HEK293 (cell line): ENCODE measurements around the gene RPS25.
A peak's percentile ranks its signal among the peaks of the same experiment; 100 is the strongest.
"Not testable (repeated sequence)": the region's sequence is repeated elsewhere in the genome, so short reads cannot be mapped to it uniquely, and the experiment has no call there.

Experiments
- CTCF ChIA-PET: fragments of 350-600 bp; formaldehyde crosslinking; extraction: SDS; loops from one replicate; lab custom pipeline; 2021; ENCODE audit warnings: antibody characterized with exemption; lab: Yijun Ruan, JAX
- POLR2A ChIA-PET: fragments of 300-600 bp; formaldehyde crosslinking; extraction: SDS; loops from one replicate; lab custom pipeline; 2020; ENCODE audit warnings: antibody characterized with exemption, inconsistent platforms; lab: Yijun Ruan, JAX
- H3K27ac ChIP-seq: fragments of 200-500 bp; sonication (Bioruptor generic); 2 replicates; pipeline ENCODE4 v1.5.1; 2014; ENCODE audit warnings: low read depth, low read length, control low read depth, inconsistent platforms; ENCODE audit errors: extremely low read depth
- H3K36me3 ChIP-seq, 2 experiments: fragments of 200-500 bp in 1 of 2; sonication (Bioruptor generic) in 1 of 2; 1 replicate in 1 of 2; 2 replicates in 1 of 2; pipeline ENCODE4 v1.5.1; 2014 to 2017; ENCODE audit warnings: inconsistent platforms in 2 of 2, low read length in 2 of 2; ENCODE audit not compliant: control insufficient read depth in 2 of 2, insufficient read depth in 1 of 2
- H3K4me1 ChIP-seq: fragments of 200-500 bp; sonication (Bioruptor generic); 2 replicates; pipeline ENCODE4 v1.5.1; 2014; ENCODE audit warnings: mild to moderate bottlenecking, low read length, inconsistent platforms; ENCODE audit not compliant: control insufficient read depth, insufficient read depth
- H3K4me3 ChIP-seq: 2 replicates; pipeline ENCODE4 v1.5.1; 2011; ENCODE audit warnings: low read depth, mild to moderate bottlenecking, control low read depth, low read length, moderate library complexity
- H3K9me3 ChIP-seq: fragments of 200-500 bp; sonication (Bioruptor generic); 2 replicates; pipeline ENCODE4 v1.5.1; 2014; ENCODE audit warnings: low read depth, low read length, inconsistent platforms; ENCODE audit not compliant: control insufficient read depth, insufficient read depth
- EGR2 ChIP-seq: fragments of 450-650 bp; formaldehyde crosslinking; IDR thresholded peaks from 2 replicates; pipeline ENCODE4 v1.5.1; 2016; ENCODE audit warnings: low read depth, missing biosample characterization, missing genetic modification characterization
- GLIS1 ChIP-seq: fragments of 450-650 bp; formaldehyde crosslinking; IDR thresholded peaks from 2 replicates; pipeline ENCODE4 v1.5.1; 2016; ENCODE audit warnings: missing biosample characterization, missing genetic modification characterization
- KLF1 ChIP-seq: fragments of 450-650 bp; formaldehyde crosslinking; IDR thresholded peaks from 2 replicates; pipeline ENCODE4 v1.5.1; 2016; ENCODE audit warnings: missing biosample characterization, missing genetic modification characterization
- KLF10 ChIP-seq: fragments of 450-650 bp; IDR thresholded peaks from 2 replicates; pipeline ENCODE4 v1.5.1; 2018; ENCODE audit warnings: missing biosample characterization, mild to moderate bottlenecking, missing genetic modification characterization
- KLF8 ChIP-seq: fragments of 450-650 bp; formaldehyde crosslinking; IDR thresholded peaks from 2 replicates; pipeline ENCODE4 v1.5.1; 2016; ENCODE audit warnings: missing biosample characterization, missing genetic modification characterization
- MZF1 ChIP-seq: fragments of 450-650 bp; formaldehyde crosslinking; IDR thresholded peaks from 2 replicates; pipeline ENCODE4 v1.5.1; 2017; ENCODE audit warnings: missing biosample characterization, missing genetic modification characterization, borderline replicate concordance
- OSR2 ChIP-seq: fragments of 450-650 bp; formaldehyde crosslinking; IDR thresholded peaks from 2 replicates; pipeline ENCODE4 v1.5.1; 2016; ENCODE audit warnings: missing biosample characterization, missing genetic modification characterization
- PRDM6 ChIP-seq: fragments of 450-650 bp; formaldehyde crosslinking; IDR thresholded peaks from 2 replicates; pipeline ENCODE4 v1.5.1; 2017; ENCODE audit warnings: missing biosample characterization, missing genetic modification characterization
- REPIN1 ChIP-seq: fragments of 450-650 bp; formaldehyde crosslinking; IDR thresholded peaks from 2 replicates; pipeline ENCODE4 v1.5.1; 2017; ENCODE audit warnings: missing biosample characterization, missing genetic modification characterization, low read depth
- SCRT2 ChIP-seq: fragments of 450-650 bp; formaldehyde crosslinking; IDR thresholded peaks from 2 replicates; pipeline ENCODE4 v1.5.1; 2016; ENCODE audit warnings: missing biosample characterization, missing genetic modification characterization
- WT1 ChIP-seq: fragments of 450-650 bp; formaldehyde crosslinking; IDR thresholded peaks from 2 replicates; pipeline ENCODE4 v1.5.1; 2016; ENCODE audit warnings: missing biosample characterization, missing genetic modification characterization
- ZBTB10 ChIP-seq: fragments of 450-650 bp; formaldehyde crosslinking; IDR thresholded peaks from 2 replicates; pipeline ENCODE4 v1.5.1; 2016; ENCODE audit warnings: missing biosample characterization, missing genetic modification characterization
- ZBTB17 ChIP-seq: fragments of 450-650 bp; formaldehyde crosslinking; IDR thresholded peaks from 2 replicates; pipeline ENCODE4 v1.5.1; 2016; ENCODE audit warnings: missing biosample characterization, missing genetic modification characterization
- ZBTB49 ChIP-seq: fragments of 450-650 bp; formaldehyde crosslinking; IDR thresholded peaks from 2 replicates; pipeline ENCODE4 v1.5.1; 2016; ENCODE audit warnings: missing biosample characterization, missing genetic modification characterization, low read depth
- ZBTB7A ChIP-seq: fragments of 450-650 bp; formaldehyde crosslinking; IDR thresholded peaks from 2 replicates; pipeline ENCODE4 v1.5.1; 2016; ENCODE audit warnings: low read depth, missing biosample characterization, missing genetic modification characterization
- ZFHX2 ChIP-seq: fragments of 450-650 bp; formaldehyde crosslinking; conservative IDR thresholded peaks from 2 replicates; pipeline ENCODE4 v1.5.1; 2016; ENCODE audit warnings: missing biosample characterization, missing genetic modification characterization
- ZNF114 ChIP-seq: fragments of 450-650 bp; formaldehyde crosslinking; IDR thresholded peaks from 2 replicates; pipeline ENCODE4 v1.5.0; 2017; ENCODE audit warnings: missing biosample characterization, missing genetic modification characterization
- ZNF121 ChIP-seq: fragments of 450-650 bp; formaldehyde crosslinking; IDR thresholded peaks from 2 replicates; pipeline ENCODE4 v1.5.1; 2016; ENCODE audit warnings: missing biosample characterization, missing genetic modification characterization
- ZNF132 ChIP-seq: fragments of 450-650 bp; formaldehyde crosslinking; IDR thresholded peaks from 2 replicates; pipeline ENCODE4 v1.5.1; 2017; ENCODE audit warnings: missing biosample characterization, missing genetic modification characterization, borderline replicate concordance
- ZNF184 ChIP-seq: fragments of 450-650 bp; IDR thresholded peaks from 2 replicates; pipeline ENCODE4 v1.5.1; 2018; ENCODE audit warnings: missing biosample characterization, mild to moderate bottlenecking, missing genetic modification characterization
- ZNF202 ChIP-seq: fragments of 450-650 bp; formaldehyde crosslinking; IDR thresholded peaks from 2 replicates; pipeline ENCODE4 v1.5.1; 2016; ENCODE audit warnings: missing biosample characterization, missing genetic modification characterization, borderline replicate concordance
- ZNF302 ChIP-seq: fragments of 450-650 bp; formaldehyde crosslinking; IDR thresholded peaks from 2 replicates; pipeline ENCODE4 v1.5.1; 2016; ENCODE audit warnings: missing biosample characterization, missing genetic modification characterization, low read depth
- ZNF501 ChIP-seq: fragments of 450-650 bp; formaldehyde crosslinking; IDR thresholded peaks from 2 replicates; pipeline ENCODE4 v1.5.1; 2016; ENCODE audit warnings: missing biosample characterization, missing genetic modification characterization
- ZNF768 ChIP-seq: fragments of 450-650 bp; formaldehyde crosslinking; IDR thresholded peaks from 2 replicates; pipeline ENCODE4 v1.5.1; 2018; ENCODE audit warnings: missing biosample characterization, mild to moderate bottlenecking, missing genetic modification characterization
- ZNF837 ChIP-seq: fragments of 450-650 bp; formaldehyde crosslinking; IDR thresholded peaks from 2 replicates; pipeline ENCODE4 v1.5.1; 2016; ENCODE audit warnings: missing biosample characterization, missing genetic modification characterization
- ZSCAN5A ChIP-seq: fragments of 450-650 bp; formaldehyde crosslinking; IDR thresholded peaks from 2 replicates; pipeline ENCODE4 v1.5.1; 2016; ENCODE audit warnings: missing biosample characterization, missing genetic modification characterization

The RPS25 gene

GRCh38 chr11:118988280-118988679, 29.9 kb downstream of the RPS25 start (continued):
- no peak for TF ChIP-seq ZBTB10 (tag by site-specific recombination)
- TF ChIP-seq ZFHX2 (tag by site-specific recombination), result peak; percentile 44
- TF ChIP-seq OSR2 (tag by site-specific recombination), result 0 out of 2 replicates have a peak, but pooled peaks have one; percentile 17
- TF ChIP-seq WT1 (tag by site-specific recombination), result peak; percentile 47; the same call in 1 of the 2 replicates
- no peak for TF ChIP-seq ZBTB17 (tag by site-specific recombination)
- no peak for TF ChIP-seq ZBTB7A
- TF ChIP-seq MZF1 (tag by site-specific recombination), result 0 out of 2 replicates have a peak, but pooled peaks have one; percentile 39
- no peak for TF ChIP-seq ZNF837 (tag by site-specific recombination)
- TF ChIP-seq GLIS1 (tag by site-specific recombination), result peak; percentile 68
- peak; percentile 55; the same call in 1 of the 2 replicates for TF ChIP-seq KLF1 (tag by site-specific recombination)
- no peak for TF ChIP-seq REPIN1 (tag by site-specific recombination)
- TF ChIP-seq EGR2, result peak; percentile 27; the same call in 1 of the 2 replicates
- TF ChIP-seq KLF10, result no peak
- 0 out of 2 replicates have a peak, but pooled peaks have one; percentile 14 for TF ChIP-seq SCRT2 (tag by site-specific recombination)

GRCh38 chr11:118984825-118985224, 33.3 kb downstream of the RPS25 start:
- H3K4me3 ChIP-seq, result no peak overlapping the region
- no peaks in the 10 kb centered on the region for H3K4me1 ChIP-seq
- H3K27ac ChIP-seq, result no peak overlapping the region
- ChIA-PET POLR2A (interaction anchor here (2.6 kb wide), 1 partner anchor 13 kb away, joined by 12 read pairs; the partner anchor contains the start of gene CENATAC), CTCF (interaction anchor here (0.7 kb wide), 1 partner anchor 13 kb away, joined by 3 read pairs; the partner anchor contains the start of gene CENATAC)
- TF ChIP-seq ZNF132 (tag by site-specific recombination) (no peak), ZNF202 (no peak), PRDM6 (no peak), GLIS1 (tag by site-specific recombination) (peak; percentile 36; the same call in 1 of the 2 replicates), ZNF768 (tag by site-specific recombination) (no peak), ZNF184 (tag by site-specific recombination) (no peak), ZNF121 (no peak), ZBTB49 (tag by site-specific recombination) (no peak), KLF8 (tag by site-specific recombination) (no peak), WT1 (tag by site-specific recombination) (no peak), ZNF302 (tag by site-specific recombination) (no peak), ZSCAN5A (tag by site-specific recombination) (no peak), ZNF501 (tag by site-specific recombination) (no peak), ZNF114 (tag by site-specific recombination) (no peak), ZBTB17 (tag by site-specific recombination) (peak; percentile 78)
- no peaks in the 10 kb centered on the region for H3K36me3 ChIP-seq
- no peaks in the 10 kb centered on the region for H3K9me3 ChIP-seq

- POLR2A ChIA-PET, result interaction anchor here (2.6 kb wide), 1 partner anchor 13 kb away, joined by 12 read pairs; the partner anchor contains the start of gene CENATAC
- CTCF ChIA-PET, result interaction anchor here (0.6 kb wide), 1 partner anchor 463 kb away, joined by 4 read pairs; no protein-coding TSS in a partner anchor
Observed at GRCh38 chr11:118984337-118984736, 33.8 kb downstream of the RPS25 start.

More at GRCh38 chr11:118984337-118984736, 33.8 kb downstream of the RPS25 start:
- not testable (repeated sequence) for H3K36me3 ChIP-seq, H3K4me1 ChIP-seq, H3K9me3 ChIP-seq, H3K27ac ChIP-seq, H3K4me3 ChIP-seq
